CD4-positive, CD25-positive, alpha-beta regulatory T cell (primary cell): ENCODE data around the gene NTM. TPM values are rescaled to one million over a fixed set of nuclear protein-coding genes. Genes with fewer than 3 reads are reported as not detected.

Source experiments
- ATAC-seq, 2 donors: fragments of 150-1000 bp; cut with Tn5 transposase; one replicate each; pipeline ENCODE4 v1.10.0; 2021; ENCODE audit warnings: low read depth in 2 of 2, moderate number of reproducible peaks in 2 of 2, moderate library complexity in 1 of 2
- DNase-seq, 3 donors: peaks; one replicate each; pipeline versions ENCODE4 v3.0.0 to v3.0.0-alpha.2; 2012 to 2022; ENCODE audit warnings: mixed read lengths in 1 of 3
- H3K27ac ChIP-seq: one replicate; pipeline ENCODE4 v1.7.0; 2013; ENCODE audit warnings: mild to moderate bottlenecking, low read length; ENCODE audit not compliant: insufficient read depth, poor library complexity, severe bottlenecking
- H3K27me3 ChIP-seq: one replicate; pipeline ENCODE4 v1.7.0; 2013; ENCODE audit warnings: low read length; ENCODE audit not compliant: control insufficient read depth, insufficient read depth
- H3K36me3 ChIP-seq: one replicate; pipeline ENCODE4 v1.7.0; 2013; ENCODE audit warnings: mild to moderate bottlenecking, low read length, moderate library complexity; ENCODE audit not compliant: control insufficient read depth, insufficient read depth
- H3K4me1 ChIP-seq: 2 replicates; pipeline ENCODE4 v1.7.0; 2013; ENCODE audit warnings: mild to moderate bottlenecking, low read length; ENCODE audit not compliant: insufficient read depth, control insufficient read depth, poor library complexity, severe bottlenecking
- H3K4me3 ChIP-seq: one replicate; pipeline ENCODE4 v1.7.0; 2013; ENCODE audit warnings: low read depth, mild to moderate bottlenecking, low read length, moderate library complexity
- H3K9me3 ChIP-seq, 2 experiments: 1 replicate in 1 of 2; 2 replicates in 1 of 2; pipeline ENCODE4 v1.7.0; 2013; ENCODE audit warnings: low read length in 2 of 2, mild to moderate bottlenecking in 1 of 2, moderate library complexity in 1 of 2; ENCODE audit not compliant: control insufficient read depth in 2 of 2
- H3K27ac Mint-ChIP-seq, 3 donors: one replicate each; pipeline ENCODE4 v1.8.0; 2020 to 2022; ENCODE audit warnings: mild to moderate bottlenecking in 3 of 3, mixed read lengths in 3 of 3, moderate library complexity in 2 of 3
- H3K27me3 Mint-ChIP-seq: one replicate; pipeline ENCODE4 v1.8.0; 2022; ENCODE audit warnings: mild to moderate bottlenecking, mixed read lengths
- H3K36me3 Mint-ChIP-seq: one replicate; pipeline ENCODE4 v1.8.0; 2020; ENCODE audit warnings: mixed read lengths
- H3K4me1 Mint-ChIP-seq, 4 donors: one replicate each; pipeline ENCODE4 v1.8.0; 2020 to 2022; ENCODE audit warnings: mixed read lengths in 4 of 4, mild to moderate bottlenecking in 1 of 4
- H3K4me3 Mint-ChIP-seq, 4 donors: one replicate each; pipeline ENCODE4 v1.8.0; 2020 to 2022; ENCODE audit warnings: mild to moderate bottlenecking in 4 of 4, mixed read lengths in 4 of 4, moderate library complexity in 3 of 4
- H3K9me3 Mint-ChIP-seq, 7 donors: one replicate each; pipeline ENCODE4 v1.8.0; 2020 to 2022; ENCODE audit warnings: mixed read lengths in 7 of 7, mild to moderate bottlenecking in 3 of 7, moderate library complexity in 2 of 7
- polyA plus RNA-seq, 4 donors: library from polyadenylated mRNA; unstranded; fragments of 300-500 nt; fragmentation: Illumina TruSeq; gene quantifications; one replicate each; pipeline ENCODE4 v1.2.3, GENCODE V29; 2021
- total RNA-seq: library from RNA; stranded (reverse); gene quantifications from one replicate; pipeline ENCODE4 v1.2.3, GENCODE V29; 2022

The NTM gene
- total and polyA plus RNA-seq, 5 donors from 2014 or later: 1.3 TPM; not detected in 4

- DNase-seq (no peak), ATAC-seq (no peak)
- Histone ChIP-seq H3K9me3 (no peaks in the 10 kb centered on the region), H3K27ac (no peak overlapping the region), H3K4me1 (no peaks in the 10 kb centered on the region), H3K36me3 (no peaks in the 10 kb centered on the region), H3K27me3 (peaks cover 5% of the 10 kb centered on the region), H3K4me3 (no peak overlapping the region)
- Mint-ChIP-seq H3K27ac (no peak overlapping the region), H3K4me1 (peaks cover 0 to 5% (median 4%) of the 10 kb centered on the region in 4 donors), H3K4me3 (no peak overlapping the region), H3K9me3 (no peaks in the 10 kb centered on the region), H3K27me3 (peaks cover 6% of the 10 kb centered on the region), H3K36me3 (no peaks in the 10 kb centered on the region)
These were observed 326.3 kb downstream of the NTM start for GRCh38 chr11:131696690-131697089.

- ATAC-seq: no peak
- no peaks in the 10 kb centered on the region for H3K36me3 ChIP-seq
- no peak overlapping the region for H3K27ac ChIP-seq
- peaks cover 7% of the 10 kb centered on the region for H3K27me3 Mint-ChIP-seq
- H3K4me3 Mint-ChIP-seq: no peak overlapping the region
- H3K4me1 Mint-ChIP-seq: no peaks in the 10 kb centered on the region
- H3K27ac Mint-ChIP-seq: no peak overlapping the region
- H3K36me3 Mint-ChIP-seq: no peaks in the 10 kb centered on the region
- H3K27me3 ChIP-seq: no peaks in the 10 kb centered on the region
- peaks cover 0 to 8% (median 4%) of the 10 kb centered on the region in 7 donors for H3K9me3 Mint-ChIP-seq
- H3K4me3 ChIP-seq: no peak overlapping the region
- no peaks in the 10 kb centered on the region for H3K4me1 ChIP-seq
- H3K9me3 ChIP-seq: no peaks in the 10 kb centered on the region
- DNase-seq: no peak
These were observed 332.9 kb downstream of the NTM start for GRCh38 chr11:131703311-131703710.

- Mint-ChIP-seq H3K9me3 (peaks cover 1 to 14% (median 8%) of the 10 kb centered on the region in 7 donors), H3K4me3 (no peak overlapping the region), H3K27me3 (peaks cover 7% of the 10 kb centered on the region), H3K36me3 (no peaks in the 10 kb centered on the region), H3K4me1 (no peaks in the 10 kb centered on the region), H3K27ac (no peak overlapping the region)
- DNase-seq (no peak), ATAC-seq (no peak)
- no peaks in the 10 kb centered on the region for H3K36me3 ChIP-seq
- H3K4me1 ChIP-seq: no peaks in the 10 kb centered on the region
- no peak overlapping the region for H3K27ac ChIP-seq
- no peaks in the 10 kb centered on the region for H3K9me3 ChIP-seq
- H3K27me3 ChIP-seq: no peaks in the 10 kb centered on the region
- no peak overlapping the region for H3K4me3 ChIP-seq
These were observed 334.3 kb downstream of the NTM start for GRCh38 chr11:131704682-131705081.

GRCh38 chr11:131710511-131710910, 340.1 kb downstream of the NTM start:
- no peak overlapping the region for H3K4me3 ChIP-seq
- Mint-ChIP-seq H3K4me1 (no peaks in the 10 kb centered on the region), H3K27me3 (no peaks in the 10 kb centered on the region), H3K27ac (no peak overlapping the region), H3K4me3 (no peak overlapping the region), H3K9me3 (peaks cover 3 to 17% (median 6%) of the 10 kb centered on the region in 7 donors), H3K36me3 (no peaks in the 10 kb centered on the region)
- peaks cover 0 to 2% of the 10 kb centered on the region in 2 experiments for H3K9me3 ChIP-seq
- H3K27me3 ChIP-seq: no peaks in the 10 kb centered on the region
- no peaks in the 10 kb centered on the region for H3K4me1 ChIP-seq
- H3K27ac ChIP-seq: no peak overlapping the region
- ATAC-seq (no peak), DNase-seq (no peak)
- H3K36me3 ChIP-seq: no peaks in the 10 kb centered on the region

GRCh38 chr11:131712897-131713296, 342.5 kb downstream of the NTM start:
- Histone ChIP-seq H3K27me3 (no peaks in the 10 kb centered on the region), H3K36me3 (no peaks in the 10 kb centered on the region), H3K4me1 (no peaks in the 10 kb centered on the region), H3K27ac (no peak overlapping the region), H3K9me3 (peaks cover 0 to 2% of the 10 kb centered on the region in 2 experiments), H3K4me3 (no peak overlapping the region)
- H3K4me3 Mint-ChIP-seq: no peak overlapping the region
- H3K27ac Mint-ChIP-seq: no peak overlapping the region
- ATAC-seq (no peak), DNase-seq (no peak)
- H3K4me1 Mint-ChIP-seq: no peaks in the 10 kb centered on the region
- H3K27me3 Mint-ChIP-seq: no peaks in the 10 kb centered on the region
- peaks cover 3 to 14% (median 8%) of the 10 kb centered on the region in 7 donors for H3K9me3 Mint-ChIP-seq
- no peaks in the 10 kb centered on the region for H3K36me3 Mint-ChIP-seq

GRCh38 chr11:131713529-131714134, 343.2 kb downstream of the NTM start:
- Mint-ChIP-seq H3K27me3 (no peaks in the 10 kb centered on the region), H3K36me3 (no peaks in the 10 kb centered on the region), H3K27ac (no peak overlapping the region), H3K4me3 (no peak overlapping the region), H3K4me1 (no peaks in the 10 kb centered on the region), H3K9me3 (peaks cover 3 to 14% (median 8%) of the 10 kb centered on the region in 7 donors)
- Histone ChIP-seq H3K9me3 (peaks cover 0 to 2% of the 10 kb centered on the region in 2 experiments), H3K36me3 (no peaks in the 10 kb centered on the region), H3K4me3 (no peak overlapping the region), H3K27me3 (no peaks in the 10 kb centered on the region), H3K27ac (no peak overlapping the region), H3K4me1 (no peaks in the 10 kb centered on the region)
- ATAC-seq (no peak), DNase-seq (no peak)

- Mint-ChIP-seq H3K27me3 (no peaks in the 10 kb centered on the region), H3K4me1 (no peaks in the 10 kb centered on the region)
- no peak for ATAC-seq
These were observed 347.2 kb downstream of the NTM start for GRCh38 chr11:131717616-131718015.

GRCh38 chr11:131723088-131723487, 352.7 kb downstream of the NTM start:
- no peak overlapping the region for H3K27ac ChIP-seq
- no peak overlapping the region for H3K4me3 Mint-ChIP-seq
- H3K27me3 ChIP-seq: no peaks in the 10 kb centered on the region
- no peaks in the 10 kb centered on the region for H3K4me1 Mint-ChIP-seq
- H3K9me3 ChIP-seq: no peaks in the 10 kb centered on the region
- H3K4me1 ChIP-seq: no peaks in the 10 kb centered on the region
- ATAC-seq (no peak), DNase-seq (no peak)
- no peaks in the 10 kb centered on the region for H3K36me3 Mint-ChIP-seq
- H3K27ac Mint-ChIP-seq: no peak overlapping the region
- no peaks in the 10 kb centered on the region for H3K27me3 Mint-ChIP-seq
- no peaks in the 10 kb centered on the region for H3K36me3 ChIP-seq
- H3K9me3 Mint-ChIP-seq: peaks cover 0 to 7% (median 1%) of the 10 kb centered on the region in 7 donors
- no peak overlapping the region for H3K4me3 ChIP-seq

More at GRCh38 chr11:131717616-131718015, 347.2 kb downstream of the NTM start:
- no peak overlapping the region for H3K4me3 Mint-ChIP-seq
- DNase-seq: no peak
- peaks cover 0 to 2% of the 10 kb centered on the region in 2 experiments for H3K9me3 ChIP-seq
- no peaks in the 10 kb centered on the region for H3K36me3 ChIP-seq
- H3K4me1 ChIP-seq: no peaks in the 10 kb centered on the region
- peaks cover 0 to 5% (median 2%) of the 10 kb centered on the region in 7 donors for H3K9me3 Mint-ChIP-seq
- H3K27ac ChIP-seq: no peak overlapping the region
- H3K4me3 ChIP-seq: no peak overlapping the region
- no peak overlapping the region for H3K27ac Mint-ChIP-seq
- no peaks in the 10 kb centered on the region for H3K36me3 Mint-ChIP-seq
- no peaks in the 10 kb centered on the region for H3K27me3 ChIP-seq
